Activated CD8-positive, alpha-beta memory T cell treated with anti-CD3 and anti-CD28 coated beads, Interleukin-2, amount 50 U/mL, for 1 hour (primary cell): Measurements from ENCODE around the gene CPZ.

ENCODE experiments used
- DNase-seq: peaks from one replicate; pipeline ENCODE4 v3.0.0-alpha.2; 2020; ENCODE audit errors: extremely low read depth

Gene CPZ

GRCh38 chr4:8639021-8639420 lies 46.5 kb downstream of the CPZ start:
- DNase-seq: no peak

- no peak for DNase-seq
Measured at GRCh38 chr4:8639777-8640720, 47.5 kb downstream of the CPZ start.

- no peak for DNase-seq
Measured at GRCh38 chr4:8640816-8641215, 48.3 kb downstream of the CPZ start.

GRCh38 chr4:8641256-8641655 lies 48.7 kb downstream of the CPZ start:
- no peak for DNase-seq

GRCh38 chr4:8641931-8642650 lies 49.5 kb downstream of the CPZ start:
- DNase-seq: no peak

GRCh38 chr4:8642651-8643321 lies 50.2 kb downstream of the CPZ start:
- DNase-seq: no peak

- DNase-seq: no peak
Measured at GRCh38 chr4:8643441-8643840, 50.9 kb downstream of the CPZ start.

GRCh38 chr4:8643986-8644385 lies 51.4 kb downstream of the CPZ start:
- DNase-seq: no peak

GRCh38 chr4:8644461-8644891 lies 51.9 kb downstream of the CPZ start:
- DNase-seq: no peak

GRCh38 chr4:8644966-8645752 lies 52.6 kb downstream of the CPZ start:
- DNase-seq: no peak

- no peak for DNase-seq
Measured at GRCh38 chr4:8645753-8646124, 53.2 kb downstream of the CPZ start.

- no peak for DNase-seq
Measured at GRCh38 chr4:8646296-8647093, 53.9 kb downstream of the CPZ start.

GRCh38 chr4:8647094-8647570 lies 54.6 kb downstream of the CPZ start:
- no peak for DNase-seq

GRCh38 chr4:8647626-8648025 lies 55.1 kb downstream of the CPZ start:
- no peak for DNase-seq

GRCh38 chr4:8648296-8648695 lies 55.7 kb downstream of the CPZ start:
- no peak for DNase-seq

- no peak for DNase-seq
Measured at GRCh38 chr4:8648816-8649630, 56.5 kb downstream of the CPZ start.

GRCh38 chr4:8649631-8650361 lies 57.2 kb downstream of the CPZ start:
- no peak for DNase-seq

- no peak for DNase-seq
Measured at GRCh38 chr4:8651661-8652180, 59.2 kb downstream of the CPZ start.
